ENCODE results near the gene TCEAL1.
"Not testable (repeated sequence)": the region's sequence is repeated elsewhere in the genome, so short reads cannot be mapped to it uniquely, and the experiment has no call there.

- not testable (repeated sequence) for TF ChIP-seq POLR2A (IDR thresholded peaks at IDR 0.05; ENCODE audit: low read depth); CTCF (IDR thresholded peaks at IDR 0.05)
Measured at GRCh38 chrX:103657066-103657465, 28.3 kb downstream of the TCEAL1 start.

Measured in esophagus muscularis mucosa (tissue), 3 donors.